DMS153 (cell line): ENCODE results near the gene LLGL2.
"Not testable (repeated sequence)": the region's sequence is repeated elsewhere in the genome, so short reads cannot be mapped to it uniquely, and the experiment has no call there.

ENCODE experiments used
- DNase-seq: peaks from one replicate; lab custom pipeline; 2025; lab: John Stamatoyannopoulos, UW

The LLGL2 gene

GRCh38 chr17:75524970-75525805 is at the start of gene LLGL2:
Gene LLGL2, plus strand, starts transcription at chr17:75525697. Its CDS starts 17,730 bp downstream, at chr17:75543427.
- DNase-seq: peak; percentile 87

- no peak for DNase-seq
These were observed 49.6 kb upstream of the LLGL2 start for GRCh38 chr17:75475851-75476250.

- DNase-seq: no peak
These were observed 49.2 kb upstream of the LLGL2 start for GRCh38 chr17:75476271-75476671.

- no peak for DNase-seq
These were observed 48.6 kb upstream of the LLGL2 start for GRCh38 chr17:75476752-75477489.

GRCh38 chr17:75477490-75477862 is 48.0 kb upstream of the LLGL2 start:
- DNase-seq: not testable (repeated sequence)

- no peak for DNase-seq
These were observed 47.0 kb upstream of the LLGL2 start for GRCh38 chr17:75478508-75478907.

- no peak for DNase-seq
These were observed 45.2 kb upstream of the LLGL2 start for GRCh38 chr17:75480281-75480680.

GRCh38 chr17:75481194-75482068 is 44.1 kb upstream of the LLGL2 start:
- DNase-seq: no peak

- no peak for DNase-seq
These were observed 43.2 kb upstream of the LLGL2 start for GRCh38 chr17:75482098-75482942.

- DNase-seq: no peak
These were observed 39.8 kb upstream of the LLGL2 start for GRCh38 chr17:75485688-75486087.

- DNase-seq: no peak
These were observed 39.3 kb upstream of the LLGL2 start for GRCh38 chr17:75486151-75486550.

GRCh38 chr17:75486951-75487350 is 38.5 kb upstream of the LLGL2 start:
- no peak for DNase-seq

GRCh38 chr17:75487351-75488070 is 38.0 kb upstream of the LLGL2 start:
- no peak for DNase-seq

- no peak for DNase-seq
These were observed 36.6 kb upstream of the LLGL2 start for GRCh38 chr17:75488693-75489510.

GRCh38 chr17:75489511-75489955 is 36.0 kb upstream of the LLGL2 start:
- DNase-seq: no peak

- DNase-seq: no peak
These were observed 35.2 kb upstream of the LLGL2 start for GRCh38 chr17:75490173-75490743.

GRCh38 chr17:75490953-75491649 is 34.4 kb upstream of the LLGL2 start:
- DNase-seq: no peak

- DNase-seq: no peak
These were observed 33.8 kb upstream of the LLGL2 start for GRCh38 chr17:75491680-75492079.
